NCI-H226 (cell line): ENCODE results near the gene PDE1A.

Experiments
- DNase-seq: peaks from one replicate; pipeline ENCODE4 v3.0.0-alpha.2; 2015

Gene PDE1A

GRCh38 chr2:182186132-182186735 is 240.6 kb downstream of the PDE1A start:
- peak; percentile 9 for DNase-seq

GRCh38 chr2:182182436-182182835 is 244.4 kb downstream of the PDE1A start:
- no peak for DNase-seq

- DNase-seq = no peak
Observed at GRCh38 chr2:182181381-182181780, 245.5 kb downstream of the PDE1A start.

GRCh38 chr2:182179176-182179575 is 247.7 kb downstream of the PDE1A start:
- DNase-seq = no peak

- no peak for DNase-seq
Observed at GRCh38 chr2:182173944-182174622, 252.8 kb downstream of the PDE1A start.

- no peak for DNase-seq
Observed at GRCh38 chr2:182170341-182170740, 256.5 kb downstream of the PDE1A start.

- no peak for DNase-seq
Observed at GRCh38 chr2:182167882-182168281, 259.0 kb downstream of the PDE1A start.

GRCh38 chr2:182166841-182167240 is 260.0 kb downstream of the PDE1A start:
- DNase-seq = no peak

- DNase-seq = no peak
Observed at GRCh38 chr2:182166406-182166805, 260.4 kb downstream of the PDE1A start.

- no peak for DNase-seq
Observed at GRCh38 chr2:182165202-182165601, 261.6 kb downstream of the PDE1A start.

GRCh38 chr2:182164686-182165085 is 262.1 kb downstream of the PDE1A start:
- no peak for DNase-seq

GRCh38 chr2:182163878-182164277 is 263.0 kb downstream of the PDE1A start:
- no peak for DNase-seq

- no peak for DNase-seq
Observed at GRCh38 chr2:182148344-182148743, 278.5 kb downstream of the PDE1A start.

GRCh38 chr2:182144776-182145165 is 282.1 kb downstream of the PDE1A start:
- DNase-seq = peak; percentile 16

GRCh38 chr2:182144041-182144775 is 282.6 kb downstream of the PDE1A start:
- DNase-seq = peak; percentile 64

GRCh38 chr2:182142062-182142461 is 284.8 kb downstream of the PDE1A start:
- DNase-seq = peak; percentile 92

- DNase-seq = no peak
Observed at GRCh38 chr2:182134201-182134600, 292.6 kb downstream of the PDE1A start.

- DNase-seq = peak; percentile 40
Observed at GRCh38 chr2:182133195-182133891, 293.5 kb downstream of the PDE1A start.

- DNase-seq = no peak
Observed at GRCh38 chr2:182132605-182133004, 294.2 kb downstream of the PDE1A start.

- DNase-seq = no peak
Observed at GRCh38 chr2:182128821-182129707, 297.8 kb downstream of the PDE1A start.

- no peak for DNase-seq
Observed at GRCh38 chr2:182117196-182117595, 309.6 kb downstream of the PDE1A start.

GRCh38 chr2:182116774-182117173 is 310.1 kb downstream of the PDE1A start:
- DNase-seq = no peak
